Measurements from ENCODE around the gene MICALL2.

MICALL2 gene

GRCh38 chr7:1430056-1430845 is 29.0 kb downstream of the MICALL2 start:
- Histone ChIP-seq H3K27ac (ENCODE audit: extremely low read depth, low read depth, low read length) (no peak overlapping the region), H3K4me1 (ENCODE audit: control insufficient read depth, insufficient read depth, low read length) (no peaks in the 10 kb centered on the region), H3K4me3 (ENCODE audit: low read depth, low read length) (no peak overlapping the region), H3K36me3 (ENCODE audit: control insufficient read depth in 2 of 2, insufficient read depth in 1 of 2, low read length in 2 of 2) (no peaks in the 10 kb centered on the region), H3K9me3 (ENCODE audit: control insufficient read depth, insufficient read depth, low read depth, low read length) (no peaks in the 10 kb centered on the region)
- POLR2A ChIA-PET: no interaction called here
- CTCF ChIA-PET: interaction anchor here (0.6 to 1.0 kb wide), 3 partner anchors 22 to 409 kb away, joined by 3 to 6 read pairs (median 4); no protein-coding TSS in a partner anchor
- TF ChIP-seq HIC1 (tag by site-specific recombination; IDR thresholded peaks at IDR 0.05) (no peak), EGR2 (tag by site-specific recombination; IDR thresholded peaks at IDR 0.05; ENCODE audit: low read depth) (no peak), ZNF416 (tag by site-specific recombination; IDR thresholded peaks at IDR 0.05) (no peak), ZNF202 (tag by site-specific recombination; IDR thresholded peaks at IDR 0.05; ENCODE audit: borderline replicate concordance) (no peak), PRDM6 (tag by site-specific recombination; IDR thresholded peaks at IDR 0.05) (no peak), ZFP69B (tag by site-specific recombination; IDR thresholded peaks at IDR 0.05) (no peak), ZNF174 (tag by site-specific recombination; IDR thresholded peaks at IDR 0.05) (no peak), ZNF548 (tag by site-specific recombination; IDR thresholded peaks at IDR 0.05) (no peak), ZNF658 (tag by site-specific recombination; IDR thresholded peaks at IDR 0.05) (no peak), ZNF580 (tag by site-specific recombination; IDR thresholded peaks at IDR 0.05) (no peak), ZNF426 (tag by site-specific recombination; IDR thresholded peaks at IDR 0.05) (no peak), ZFHX2 (tag by site-specific recombination; conservative IDR thresholded peaks at IDR 0.05) (no peak), GLIS1 (tag by site-specific recombination; IDR thresholded peaks at IDR 0.05) (no peak), ZNF398 (tag by site-specific recombination; IDR thresholded peaks at IDR 0.05) (no peak), ZNF518A (tag by site-specific recombination; conservative IDR thresholded peaks at IDR 0.05; ENCODE audit: low read depth) (no peak), ZNF211 (tag by site-specific recombination; IDR thresholded peaks at IDR 0.05; ENCODE audit: low read depth) (no peak), KLF8 (tag by site-specific recombination; IDR thresholded peaks at IDR 0.05) (no peak)

Data from HEK293 (cell line).